Glomerular endothelial cell (primary cell): ENCODE results near the gene RDH14. TPM values are rescaled to one million over a fixed set of nuclear protein-coding genes. Genes with fewer than 3 reads are reported as not detected.

ENCODE experiments used
- DNase-seq: peaks from one replicate; pipeline ENCODE4 v3.0.0-alpha.2; 2011; ENCODE audit warnings: low read depth, low spot score; ENCODE audit errors: extremely low read depth
- total RNA-seq: library from RNA; depleted of rRNA; stranded (reverse); fragments of >200 nt; gene quantifications from 2 replicates; pipeline ENCODE4 v1.2.3, GENCODE V29; 2015

The RDH14 gene
- total RNA-seq, 1 donor from 2014 or later = 19.4 TPM

DNA sequence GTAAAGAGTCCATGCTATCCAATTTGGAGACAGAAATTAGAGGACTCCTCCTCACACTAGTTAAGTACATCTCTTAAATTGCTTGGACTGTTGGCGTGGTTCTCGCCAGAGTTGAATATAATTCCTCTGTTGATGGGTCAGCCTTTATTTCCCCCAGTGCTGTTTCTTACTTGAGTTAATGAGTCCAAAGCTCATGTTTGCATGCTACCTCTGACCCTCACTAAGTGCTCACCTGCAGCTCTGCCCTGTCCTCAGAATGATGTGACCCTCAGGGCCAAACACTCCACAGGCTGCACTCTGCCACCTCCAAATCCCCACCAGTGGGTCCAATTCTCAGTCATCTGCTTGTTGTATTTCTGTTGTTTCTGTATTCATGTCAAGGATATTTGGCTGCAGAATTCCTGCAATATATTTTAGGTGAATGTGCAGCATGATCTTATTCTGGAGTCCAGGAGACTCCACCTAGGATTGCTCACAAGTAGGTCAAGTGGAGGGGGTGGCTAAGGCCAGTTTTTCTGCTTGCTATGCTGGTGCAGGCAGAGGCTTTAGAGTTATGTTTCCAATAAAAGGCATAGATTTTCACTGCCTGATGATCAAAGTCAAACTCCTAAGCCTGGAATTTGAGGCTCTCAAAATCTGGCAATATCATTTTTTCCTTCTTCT lies 37.8 kb downstream of the RDH14 start:
- DNase-seq = no peak

DNA sequence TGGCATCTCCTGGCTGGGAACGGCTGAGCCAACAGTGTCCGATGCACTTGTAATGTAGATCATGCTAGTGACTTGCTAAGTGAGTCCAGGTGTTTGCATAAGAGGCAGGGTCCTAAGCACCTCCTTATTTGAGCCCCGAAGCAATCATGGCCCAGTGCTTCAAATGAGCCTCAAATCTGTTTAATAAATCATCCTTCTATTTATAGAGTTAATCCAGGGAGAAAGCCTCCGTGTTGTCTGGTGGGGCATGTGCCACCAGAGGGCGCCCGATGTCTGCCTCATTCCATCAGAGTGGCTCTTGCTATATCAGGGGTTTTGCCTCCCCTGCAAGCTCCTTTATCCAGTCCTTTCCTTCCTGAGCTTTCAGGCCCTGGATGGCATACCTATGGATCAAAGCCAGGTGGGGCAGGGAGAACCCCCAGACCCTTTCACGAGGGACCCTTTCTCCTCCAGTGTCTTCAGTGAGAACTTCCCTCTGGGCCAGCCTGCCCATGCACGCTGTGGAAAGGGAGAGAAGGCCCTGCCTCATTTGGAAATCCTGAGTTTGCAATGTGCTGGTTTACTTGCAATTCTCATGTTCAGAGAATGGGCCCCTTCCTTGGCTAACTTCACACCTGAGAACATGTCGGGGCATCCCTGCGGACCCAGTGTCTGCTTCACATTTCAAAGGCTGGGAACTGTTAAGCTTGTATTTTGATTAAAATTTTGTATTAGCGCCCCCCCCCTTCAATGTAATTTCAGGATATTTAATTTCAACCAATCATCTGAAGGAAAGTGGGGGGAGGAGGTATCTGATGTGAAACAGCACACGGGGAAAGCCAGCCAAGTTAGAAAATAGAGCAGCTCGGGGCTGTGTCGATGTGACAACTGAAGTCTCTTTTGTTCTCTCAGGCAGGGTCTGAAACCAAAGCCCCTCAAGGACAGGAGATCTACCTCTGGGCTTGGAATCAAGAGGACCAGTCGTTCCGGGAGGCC lies 39.7 kb downstream of the RDH14 start:
- DNase-seq = peak; percentile 36

DNA sequence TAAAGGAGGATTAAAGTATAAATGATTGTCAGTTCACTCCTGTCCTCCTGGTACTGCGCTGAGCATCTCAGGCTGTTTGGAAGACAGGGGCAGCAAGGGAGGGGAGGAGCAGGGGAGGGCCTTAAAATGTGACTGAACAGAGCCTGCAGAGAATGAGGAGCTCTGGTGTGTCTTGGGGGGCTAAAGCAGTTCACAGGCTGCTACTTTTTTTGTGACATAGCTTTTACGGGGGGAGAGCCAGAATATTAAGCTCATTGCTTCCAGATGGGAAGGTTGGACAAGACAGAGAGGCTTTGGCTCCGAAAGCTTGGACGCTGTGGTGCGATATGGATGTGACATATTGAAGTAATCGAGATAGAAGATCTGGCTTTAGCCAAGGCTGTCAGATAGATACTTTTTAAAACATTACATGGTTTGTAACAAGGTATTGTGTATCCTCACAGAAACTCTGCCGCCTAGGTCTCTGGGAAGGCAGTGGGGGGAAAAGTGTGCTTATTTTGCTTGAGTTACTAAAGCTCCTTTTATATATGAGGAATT lies 40.5 kb downstream of the RDH14 start:
- no peak for DNase-seq

DNA sequence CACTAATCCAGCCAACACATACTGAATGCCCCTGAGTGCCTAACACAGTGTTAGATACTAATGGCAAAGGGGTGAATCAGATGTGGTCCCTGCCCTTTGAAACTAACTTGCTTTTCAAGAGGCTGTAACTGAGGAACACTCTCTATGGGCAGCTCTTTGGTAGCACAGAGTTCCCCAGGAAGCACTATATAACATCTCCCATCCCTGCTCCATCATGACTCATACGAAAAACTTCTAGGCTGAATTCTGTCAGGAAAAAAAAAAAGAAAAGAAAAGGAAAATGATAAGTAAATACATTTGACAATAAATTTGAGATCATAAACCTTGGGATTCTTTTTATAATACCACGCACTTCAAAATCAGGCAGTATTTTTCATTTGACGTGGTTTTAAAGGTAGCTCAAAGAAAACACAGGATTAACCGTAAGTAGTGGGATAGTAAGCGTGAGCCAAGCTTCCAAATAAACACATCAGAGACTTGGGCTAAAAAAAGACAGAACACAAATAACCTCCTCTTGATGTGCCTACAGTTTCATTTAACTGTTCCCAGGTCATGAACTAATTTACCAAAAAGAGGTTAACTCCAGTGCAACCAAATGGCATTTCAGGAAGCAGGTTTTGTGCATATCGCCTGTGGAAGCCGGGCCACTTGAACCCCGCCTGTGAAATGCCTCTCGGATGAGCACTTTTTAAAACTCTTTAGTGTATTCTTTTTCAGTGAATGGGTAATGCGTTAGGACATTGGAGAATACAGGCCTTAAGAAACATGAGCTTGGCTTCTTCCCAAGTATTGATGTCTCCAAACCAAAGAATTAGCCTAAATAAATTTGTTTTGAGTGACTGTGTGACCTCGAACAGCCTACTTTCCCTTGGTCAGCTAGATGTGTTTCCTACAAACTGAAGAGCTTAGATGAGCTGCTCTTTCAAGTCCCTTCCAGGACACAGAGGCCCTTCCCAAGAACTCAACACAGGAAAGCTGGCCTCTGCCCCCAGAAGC lies 42.0 kb downstream of the RDH14 start:
- DNase-seq = no peak

DNA sequence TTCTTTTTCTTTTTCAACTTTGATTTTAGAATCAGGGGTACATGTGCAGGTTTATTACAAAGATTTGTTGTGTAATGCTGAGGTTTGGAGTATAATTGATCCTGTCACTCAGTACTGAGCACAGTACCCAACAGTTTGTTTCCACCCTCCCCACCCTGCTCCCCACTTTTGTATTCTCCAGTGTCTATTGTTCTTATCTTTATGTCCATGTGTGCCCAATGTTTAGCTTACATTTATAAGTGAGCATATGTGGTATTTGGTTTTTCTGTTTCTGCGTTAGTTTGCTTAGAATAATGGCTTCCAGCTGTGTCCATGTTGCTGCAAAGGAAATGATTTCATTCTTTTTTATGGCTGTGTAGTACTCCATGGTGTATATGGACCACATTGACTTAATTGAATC lies 43.1 kb downstream of the RDH14 start:
- DNase-seq = no peak

DNA sequence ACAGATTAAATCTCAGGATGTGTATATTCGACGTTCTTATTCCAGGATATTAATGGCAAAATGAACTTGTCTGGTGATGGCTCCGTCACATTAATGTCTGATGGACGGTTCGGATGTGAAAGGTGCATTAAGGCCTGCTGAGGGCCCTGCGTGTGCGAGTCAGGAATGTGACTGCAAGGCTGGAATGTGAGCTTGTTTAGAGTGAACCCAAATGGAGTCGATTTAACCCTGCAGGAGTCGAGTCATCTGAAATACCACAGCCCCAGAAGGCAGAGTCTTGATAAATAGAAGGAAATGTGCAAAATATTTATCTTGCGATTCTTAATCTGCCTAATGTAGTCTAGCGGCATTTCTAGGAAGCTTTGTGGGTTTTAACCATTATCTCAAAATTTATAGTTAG lies 44.3 kb downstream of the RDH14 start:
- no peak for DNase-seq

DNA sequence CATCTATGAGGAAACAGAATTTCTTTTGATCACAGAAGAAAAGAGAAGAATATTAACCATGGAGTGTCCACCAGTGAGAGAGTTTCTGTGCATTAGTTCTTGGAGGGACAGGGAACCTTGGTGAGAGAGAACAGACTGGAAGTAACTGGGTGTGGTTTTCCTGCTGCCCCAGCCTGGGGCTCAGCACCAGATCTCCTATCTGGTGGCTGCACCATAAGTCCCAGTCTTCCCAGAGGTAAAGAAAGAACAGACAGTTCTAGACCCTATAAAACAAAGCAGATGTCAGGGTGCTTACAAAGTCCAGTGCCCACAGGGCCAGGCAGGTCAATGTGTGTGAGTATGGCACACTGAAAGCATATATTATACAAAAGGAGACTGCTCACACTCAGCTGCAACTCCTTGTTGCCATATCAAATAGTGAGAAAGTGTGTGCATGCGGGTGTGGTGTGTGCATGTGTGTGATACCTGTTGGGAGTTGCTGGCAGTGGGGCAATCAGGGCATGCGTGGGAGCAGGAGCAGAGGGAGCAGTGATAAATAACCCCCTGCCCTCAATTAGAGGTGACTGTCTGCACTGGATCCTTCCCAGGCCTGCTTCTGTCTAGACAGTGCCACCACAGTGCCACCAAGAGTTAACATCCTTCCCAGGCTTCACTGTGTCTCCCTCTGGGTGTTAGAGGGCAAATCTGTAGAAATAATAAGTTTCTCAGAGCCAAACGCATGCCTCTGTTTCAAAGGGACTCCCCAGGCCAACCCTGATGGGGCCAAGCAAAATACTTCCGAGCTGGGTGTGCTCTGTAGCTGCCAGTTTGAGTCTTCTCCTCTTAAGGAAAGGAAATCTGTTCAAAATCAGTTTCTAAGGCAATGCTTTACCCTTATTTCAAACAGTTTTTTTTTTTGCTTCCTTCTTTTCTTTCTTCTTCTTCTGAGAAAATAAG lies 45.7 kb downstream of the RDH14 start:
- no peak for DNase-seq

DNA sequence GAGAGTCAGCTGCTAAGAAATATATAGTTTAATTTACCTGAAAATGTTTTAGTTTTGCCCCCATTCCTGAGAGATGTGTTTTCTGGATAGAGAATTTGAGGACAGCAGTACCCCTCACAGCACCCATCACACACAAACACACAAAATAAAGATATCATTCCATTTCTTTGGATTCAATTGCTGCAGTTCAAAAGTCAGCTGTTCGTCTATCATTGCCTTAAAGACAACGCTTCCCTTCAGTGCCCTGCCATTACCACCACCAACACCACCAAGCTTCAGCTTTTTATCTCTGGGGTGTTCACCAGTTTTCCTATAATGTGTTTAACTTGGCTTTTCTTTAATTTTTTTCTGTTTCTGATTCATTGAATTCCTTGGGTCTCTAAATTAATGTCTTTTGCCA lies 49.7 kb downstream of the RDH14 start:
- DNase-seq = no peak

DNA sequence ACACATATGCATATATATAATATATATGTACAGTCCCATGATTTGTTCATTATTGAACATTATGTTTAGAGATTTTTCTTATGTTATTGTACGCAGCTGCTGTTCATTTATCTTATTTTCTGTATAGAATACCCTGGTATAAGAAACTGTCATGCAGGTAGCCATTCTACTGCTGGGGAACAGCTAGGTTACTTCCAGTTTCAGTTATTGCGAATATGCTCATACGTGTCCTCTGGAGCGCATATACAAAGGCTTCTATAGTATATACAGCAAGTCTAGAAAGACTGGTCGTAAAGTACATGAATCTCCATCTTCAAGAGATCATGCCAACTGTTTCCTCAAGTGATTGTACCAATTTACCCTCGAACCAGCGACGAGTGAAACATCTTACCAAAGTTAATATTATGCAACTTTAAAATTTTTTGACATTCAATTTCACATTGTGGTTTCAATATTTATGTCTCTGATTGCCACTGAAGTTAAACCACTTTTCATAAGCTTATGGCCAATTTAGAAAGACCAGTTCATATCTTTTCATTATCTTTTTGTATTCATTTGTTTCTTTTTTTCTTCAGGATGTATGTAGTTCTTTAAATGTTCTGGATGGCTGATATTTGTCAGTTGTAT lies 53.5 kb downstream of the RDH14 start:
- no peak for DNase-seq

DNA sequence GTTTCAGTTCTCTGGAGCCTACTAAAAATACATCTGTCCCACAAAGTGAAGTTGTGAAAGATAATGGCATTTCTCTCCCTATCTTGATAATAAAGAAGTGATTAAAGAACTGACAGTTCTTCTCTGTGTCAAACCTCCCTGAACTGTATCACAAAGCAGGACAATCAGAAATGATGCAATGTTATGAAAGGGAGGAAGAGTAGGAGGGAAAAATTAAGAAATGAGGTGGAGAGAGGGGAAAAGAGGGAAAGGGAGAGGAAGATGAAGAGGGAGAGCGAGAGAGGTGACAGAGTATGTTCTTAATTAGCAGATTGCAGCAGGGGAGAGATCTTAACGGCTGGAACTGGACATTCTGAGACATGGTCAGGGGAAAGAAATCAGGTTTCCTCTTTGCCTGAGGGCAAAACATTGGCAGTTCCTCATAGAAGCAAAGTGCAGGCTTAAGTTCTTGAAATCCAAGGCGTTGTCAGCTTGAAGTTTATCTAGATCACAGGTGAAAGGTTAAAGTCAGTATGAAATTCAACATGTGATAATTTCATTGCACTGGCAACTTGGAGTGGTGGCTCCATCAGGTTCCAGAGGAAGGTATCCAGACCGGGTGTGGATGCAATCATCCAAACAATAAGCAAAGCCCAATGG lies 54.6 kb downstream of the RDH14 start:
- no peak for DNase-seq

Other genes with a start within 250 kb of the RDH14 start
- not detected in 2 replicates for gene NT5C1B, start 28.9 kb upstream of the RDH14 start, total RNA-seq